ENCODE results near the gene PAXX.
A peak's percentile ranks its signal among the peaks of the same experiment; 100 is the strongest.
"Not testable (repeated sequence)": the region's sequence is repeated elsewhere in the genome, so short reads cannot be mapped to it uniquely, and the experiment has no call there.

PAXX gene

GRCh38 chr9:136996361-136997292 is 4.4 kb downstream of the PAXX start, which contains the start of gene CLIC3:
Gene CLIC3, minus strand, starts transcription at chr9:136996568. Its CDS starts 25 bp downstream, at chr9:136996543.
- peaks cover 33% of the 10 kb centered on the region for H3K36me3 Mint-ChIP-seq (ENCODE audit: insufficient read depth)
- H3K27me3 Mint-ChIP-seq: no peaks in the 10 kb centered on the region
- H3K4me1 Mint-ChIP-seq: peaks cover 44% of the 10 kb centered on the region
- H3K27ac Mint-ChIP-seq (ENCODE audit: low read depth): peak within 1 kb of the TSS; percentile 95
- DNase-seq (ENCODE audit: low spot score in 2 of 2): peak; percentile 41 to 69
- H3K9me3 Mint-ChIP-seq: no peaks in the 10 kb centered on the region
- peak; percentile 34 for ATAC-seq (replicated peaks; ENCODE audit: extremely low read depth, poor library complexity, severe bottlenecking)
- H3K4me3 Mint-ChIP-seq: peak within 1 kb of the TSS; percentile 83

GRCh38 chr9:136997371-136997770 is 5.1 kb downstream of the PAXX start:
- H3K4me1 Mint-ChIP-seq: peaks cover 44% of the 10 kb centered on the region

GRCh38 chr9:136997830-136998234 is 5.6 kb downstream of the PAXX start:
- Mint-ChIP-seq H3K4me3 (peak overlapping the region; percentile 83), H3K4me1 (peaks cover 44% of the 10 kb centered on the region), H3K27me3 (no peaks in the 10 kb centered on the region), H3K36me3 (ENCODE audit: insufficient read depth) (peaks cover 27% of the 10 kb centered on the region), H3K27ac (ENCODE audit: low read depth) (peak overlapping the region; percentile 95), H3K9me3 (no peaks in the 10 kb centered on the region)
- ATAC-seq (replicated peaks; ENCODE audit: extremely low read depth, poor library complexity, severe bottlenecking) (peak; percentile 12), DNase-seq (ENCODE audit: low spot score in 2 of 2) (peak in 1 of 2 donors; percentile 56)

More at GRCh38 chr9:136997371-136997770, 5.1 kb downstream of the PAXX start:
- H3K27ac Mint-ChIP-seq (ENCODE audit: low read depth): peak overlapping the region; percentile 95
- DNase-seq (ENCODE audit: low spot score in 2 of 2): no peak
- no peak for ATAC-seq (replicated peaks; ENCODE audit: extremely low read depth, poor library complexity, severe bottlenecking)
- peaks cover 29% of the 10 kb centered on the region for H3K36me3 Mint-ChIP-seq (ENCODE audit: insufficient read depth)
- no peaks in the 10 kb centered on the region for H3K9me3 Mint-ChIP-seq
- H3K4me3 Mint-ChIP-seq: peak overlapping the region; percentile 83
- H3K27me3 Mint-ChIP-seq: no peaks in the 10 kb centered on the region

GRCh38 chr9:137000177-137000930 is 8.1 kb downstream of the PAXX start:
- ATAC-seq (replicated peaks; ENCODE audit: extremely low read depth, poor library complexity, severe bottlenecking) (peak; percentile 49), DNase-seq (ENCODE audit: low spot score in 2 of 2) (no peak)
- peak overlapping the region; percentile 80 for H3K27ac Mint-ChIP-seq (ENCODE audit: low read depth)
- H3K4me1 Mint-ChIP-seq: peaks cover 45% of the 10 kb centered on the region
- peaks cover 20% of the 10 kb centered on the region for H3K36me3 Mint-ChIP-seq (ENCODE audit: insufficient read depth)
- peak overlapping the region; percentile 60 for H3K4me3 Mint-ChIP-seq
- H3K9me3 Mint-ChIP-seq: no peaks in the 10 kb centered on the region
- H3K27me3 Mint-ChIP-seq: no peaks in the 10 kb centered on the region

- Mint-ChIP-seq H3K27me3 (no peaks in the 10 kb centered on the region), H3K9me3 (no peaks in the 10 kb centered on the region), H3K4me1 (peaks cover 43% of the 10 kb centered on the region), H3K27ac (ENCODE audit: low read depth) (no peak overlapping the region), H3K36me3 (ENCODE audit: insufficient read depth) (peaks cover 16% of the 10 kb centered on the region), H3K4me3 (no peak overlapping the region)
- DNase-seq (ENCODE audit: low spot score in 2 of 2) (no peak), ATAC-seq (replicated peaks; ENCODE audit: extremely low read depth, poor library complexity, severe bottlenecking) (no peak)
These were observed 9.8 kb downstream of the PAXX start for GRCh38 chr9:137001857-137002645.

GRCh38 chr9:137002646-137003041 is 10.4 kb downstream of the PAXX start:
- no peak overlapping the region for H3K4me3 Mint-ChIP-seq

GRCh38 chr9:137004285-137004684 is 12.1 kb downstream of the PAXX start:
- ATAC-seq (replicated peaks; ENCODE audit: extremely low read depth, poor library complexity, severe bottlenecking); H3K27me3 Mint-ChIP-seq; H3K4me3 Mint-ChIP-seq; H3K9me3 Mint-ChIP-seq; DNase-seq (ENCODE audit: low spot score in 2 of 2); H3K36me3 Mint-ChIP-seq (ENCODE audit: insufficient read depth): not testable (repeated sequence)
- peaks cover 29% of the 10 kb centered on the region for H3K4me1 Mint-ChIP-seq
- H3K27ac Mint-ChIP-seq (ENCODE audit: low read depth): peak overlapping the region; percentile 32

More at GRCh38 chr9:137002646-137003041, 10.4 kb downstream of the PAXX start:
- Mint-ChIP-seq H3K27me3 (no peaks in the 10 kb centered on the region), H3K36me3 (ENCODE audit: insufficient read depth) (peaks cover 14% of the 10 kb centered on the region), H3K27ac (ENCODE audit: low read depth) (no peak overlapping the region), H3K9me3 (no peaks in the 10 kb centered on the region), H3K4me1 (peaks cover 39% of the 10 kb centered on the region)
- DNase-seq (ENCODE audit: low spot score in 2 of 2) (no peak), ATAC-seq (replicated peaks; ENCODE audit: extremely low read depth, poor library complexity, severe bottlenecking) (no peak)

GRCh38 chr9:137006116-137007003 is 14.1 kb downstream of the PAXX start:
- Mint-ChIP-seq H3K27me3 (no peaks in the 10 kb centered on the region), H3K36me3 (ENCODE audit: insufficient read depth) (peaks cover 9% of the 10 kb centered on the region), H3K27ac (ENCODE audit: low read depth) (peak overlapping the region; percentile 49), H3K9me3 (no peaks in the 10 kb centered on the region), H3K4me3 (no peak overlapping the region), H3K4me1 (peaks cover 17% of the 10 kb centered on the region)
- DNase-seq (ENCODE audit: low spot score in 2 of 2) (no peak), ATAC-seq (replicated peaks; ENCODE audit: extremely low read depth, poor library complexity, severe bottlenecking) (no peak)

- no peaks in the 10 kb centered on the region for H3K27me3 Mint-ChIP-seq
- ATAC-seq (replicated peaks; ENCODE audit: extremely low read depth, poor library complexity, severe bottlenecking): no peak
These were observed 15.0 kb downstream of the PAXX start for GRCh38 chr9:137007108-137007815.

GRCh38 chr9:137007816-137008270 is 15.6 kb downstream of the PAXX start:
- Mint-ChIP-seq H3K4me1 (peaks cover 17% of the 10 kb centered on the region), H3K27ac (ENCODE audit: low read depth) (no peak overlapping the region), H3K27me3 (no peaks in the 10 kb centered on the region), H3K9me3 (no peaks in the 10 kb centered on the region), H3K4me3 (no peak overlapping the region), H3K36me3 (ENCODE audit: insufficient read depth) (peaks cover 11% of the 10 kb centered on the region)
- DNase-seq (ENCODE audit: low spot score in 2 of 2) (no peak), ATAC-seq (replicated peaks; ENCODE audit: extremely low read depth, poor library complexity, severe bottlenecking) (no peak)

More at GRCh38 chr9:137007108-137007815, 15.0 kb downstream of the PAXX start:
- no peaks in the 10 kb centered on the region for H3K9me3 Mint-ChIP-seq
- peaks cover 12% of the 10 kb centered on the region for H3K36me3 Mint-ChIP-seq (ENCODE audit: insufficient read depth)
- no peak overlapping the region for H3K27ac Mint-ChIP-seq (ENCODE audit: low read depth)
- no peak overlapping the region for H3K4me3 Mint-ChIP-seq
- H3K4me1 Mint-ChIP-seq: peaks cover 17% of the 10 kb centered on the region
- no peak for DNase-seq (ENCODE audit: low spot score in 2 of 2)

- no peak for DNase-seq (ENCODE audit: low spot score in 2 of 2)
- H3K27ac Mint-ChIP-seq (ENCODE audit: low read depth): no peak overlapping the region
- no peaks in the 10 kb centered on the region for H3K27me3 Mint-ChIP-seq
- H3K4me3 Mint-ChIP-seq: no peak overlapping the region
- no peak for ATAC-seq (replicated peaks; ENCODE audit: extremely low read depth, poor library complexity, severe bottlenecking)
- H3K9me3 Mint-ChIP-seq: no peaks in the 10 kb centered on the region
- H3K36me3 Mint-ChIP-seq (ENCODE audit: insufficient read depth): peaks cover 11% of the 10 kb centered on the region
- H3K4me1 Mint-ChIP-seq: peaks cover 17% of the 10 kb centered on the region
These were observed 16.1 kb downstream of the PAXX start for GRCh38 chr9:137008312-137008711.
